NB4 (cell line): ENCODE measurements around the gene TENT4B.

Experiments used
- DNase-seq: peaks from one replicate; pipeline ENCODE4 v3.0.0; 2010; ENCODE audit warnings: low read depth
- H3K4me3 ChIP-seq: one replicate; pipeline ENCODE4 v1.5.1; 2011; ENCODE audit warnings: mild to moderate bottlenecking, low read depth, low read length, moderate library complexity
- MAX ChIP-seq: IDR thresholded peaks from 2 replicates; pipeline ENCODE4 v1.6.1; 2011; ENCODE audit warnings: low read depth, low read length
- MYC ChIP-seq: IDR thresholded peaks from 2 replicates; pipeline ENCODE4 v1.6.1; 2011; ENCODE audit warnings: low read depth, low read length
- POLR2A ChIP-seq: IDR thresholded peaks from 2 replicates; pipeline ENCODE4 v1.6.1; 2011; ENCODE audit warnings: mild to moderate bottlenecking; ENCODE audit not compliant: insufficient read length; ENCODE audit errors: extremely low read depth
- TF ChIP-seq, protein P1 (sequence below): IDR thresholded peaks from one replicate; pipeline ENCODE4 v1.5.1; 2012; ENCODE audit warnings: low read depth, low read length

TENT4B gene

GRCh38 chr16:50160495-50161164, 7.5 kb downstream of the TENT4B start:
- TF ChIP-seq POLR2A (no peak), MYC (no peak), MAX (no peak)
- TF ChIP-seq, protein P1, sequence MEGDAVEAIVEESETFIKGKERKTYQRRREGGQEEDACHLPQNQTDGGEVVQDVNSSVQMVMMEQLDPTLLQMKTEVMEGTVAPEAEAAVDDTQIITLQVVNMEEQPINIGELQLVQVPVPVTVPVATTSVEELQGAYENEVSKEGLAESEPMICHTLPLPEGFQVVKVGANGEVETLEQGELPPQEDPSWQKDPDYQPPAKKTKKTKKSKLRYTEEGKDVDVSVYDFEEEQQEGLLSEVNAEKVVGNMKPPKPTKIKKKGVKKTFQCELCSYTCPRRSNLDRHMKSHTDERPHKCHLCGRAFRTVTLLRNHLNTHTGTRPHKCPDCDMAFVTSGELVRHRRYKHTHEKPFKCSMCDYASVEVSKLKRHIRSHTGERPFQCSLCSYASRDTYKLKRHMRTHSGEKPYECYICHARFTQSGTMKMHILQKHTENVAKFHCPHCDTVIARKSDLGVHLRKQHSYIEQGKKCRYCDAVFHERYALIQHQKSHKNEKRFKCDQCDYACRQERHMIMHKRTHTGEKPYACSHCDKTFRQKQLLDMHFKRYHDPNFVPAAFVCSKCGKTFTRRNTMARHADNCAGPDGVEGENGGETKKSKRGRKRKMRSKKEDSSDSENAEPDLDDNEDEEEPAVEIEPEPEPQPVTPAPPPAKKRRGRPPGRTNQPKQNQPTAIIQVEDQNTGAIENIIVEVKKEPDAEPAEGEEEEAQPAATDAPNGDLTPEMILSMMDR = no peak
- DNase-seq = no peak
- H3K4me3 ChIP-seq = no peak overlapping the region

DNA sequence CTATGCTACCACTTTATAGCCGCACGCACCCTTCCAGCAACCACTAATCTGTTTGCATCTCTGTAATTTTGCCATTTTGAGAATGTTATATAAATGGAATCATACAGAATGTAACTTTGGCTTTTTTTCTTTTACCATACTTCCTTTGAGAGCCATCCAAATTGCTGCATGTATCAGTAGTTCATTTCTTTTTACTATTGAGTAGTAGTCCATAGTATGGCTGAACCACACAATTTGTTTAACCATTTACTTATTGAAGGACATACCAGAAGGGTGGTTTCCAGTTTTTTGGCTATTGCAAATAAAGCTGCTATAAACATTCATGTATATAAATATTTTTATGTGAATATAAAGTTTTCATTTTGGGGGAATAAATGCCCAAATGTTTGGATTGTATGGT, 8.8 kb downstream of the TENT4B start:
- H3K4me3 ChIP-seq = no peak overlapping the region
- TF ChIP-seq MYC (no peak), POLR2A (no peak), MAX (no peak)
- TF ChIP-seq, protein P1 = no peak
- DNase-seq = no peak

DNA sequence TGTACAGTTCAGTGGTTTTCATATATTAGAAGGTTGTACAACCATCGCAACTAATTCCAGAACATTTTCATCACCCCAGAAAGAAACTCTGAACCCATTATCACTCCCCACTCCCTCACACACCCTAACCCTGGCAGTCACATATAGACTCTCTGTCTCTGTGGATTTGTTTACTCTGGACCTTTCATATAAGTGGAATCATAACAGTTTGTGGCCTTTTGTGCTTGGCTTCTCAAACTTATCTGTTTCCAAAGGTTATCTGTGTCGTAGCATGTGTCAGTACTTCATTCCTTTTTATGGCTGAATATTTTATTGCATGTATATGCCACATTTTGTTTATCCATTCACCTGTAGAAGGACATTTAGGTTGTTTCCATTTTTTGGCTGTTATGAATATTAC, 12.4 kb downstream of the TENT4B start:
- DNase-seq = no peak
- no peak overlapping the region for H3K4me3 ChIP-seq
- TF ChIP-seq, protein P1 = no peak
- TF ChIP-seq MYC = no peak
- no peak for TF ChIP-seq MAX
- TF ChIP-seq POLR2A = no peak

DNA sequence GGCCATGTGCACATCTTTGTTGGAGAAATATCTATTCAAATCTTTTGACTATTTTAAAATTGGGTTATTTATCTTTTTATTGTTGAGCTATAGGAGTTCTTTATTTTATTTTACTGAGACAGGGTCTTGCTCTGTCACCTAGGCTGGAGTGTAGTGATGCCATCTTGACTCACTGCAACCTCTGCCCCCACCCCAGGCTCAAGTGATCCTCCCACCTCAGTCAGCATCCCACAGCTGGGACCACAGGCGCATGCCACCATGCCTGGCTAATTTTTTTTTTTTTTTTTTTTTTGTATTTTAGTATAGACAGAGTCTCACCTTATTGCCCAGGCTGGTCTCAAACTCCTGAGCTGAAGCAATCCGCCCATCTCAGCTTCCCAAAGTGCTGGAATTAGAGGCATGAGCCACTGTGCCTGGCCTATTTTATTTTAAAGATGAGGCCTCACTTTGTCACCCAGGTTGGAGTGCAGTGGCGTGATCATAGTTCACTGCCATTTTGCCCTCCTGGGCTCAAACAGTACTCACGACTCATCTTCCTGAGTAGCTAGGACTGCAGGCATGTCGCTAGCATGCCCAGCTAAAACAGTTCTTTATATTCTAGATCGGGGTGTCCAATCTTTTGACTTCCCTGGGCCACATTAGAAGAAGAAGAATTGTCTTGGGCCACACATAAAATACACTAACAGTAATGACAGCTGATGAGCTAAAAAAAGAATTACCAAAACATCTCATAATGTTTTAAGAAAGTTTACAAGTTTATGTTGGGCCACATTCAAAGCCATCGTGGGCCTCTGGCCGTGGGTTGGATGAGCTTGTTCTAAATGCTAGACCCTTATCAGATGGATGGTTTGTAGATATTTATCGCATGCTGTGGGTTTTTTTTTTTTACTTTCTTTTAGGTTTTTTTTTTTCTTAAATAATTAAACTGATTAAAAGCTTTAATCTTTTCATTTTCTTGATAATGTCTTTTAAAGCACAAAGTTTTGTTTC, 13.7 kb downstream of the TENT4B start:
- no peak for TF ChIP-seq MAX
- TF ChIP-seq, protein P1 = no peak
- TF ChIP-seq MYC = no peak
- TF ChIP-seq POLR2A = no peak
- DNase-seq = peak; percentile 42
- H3K4me3 ChIP-seq = no peak overlapping the region

DNA sequence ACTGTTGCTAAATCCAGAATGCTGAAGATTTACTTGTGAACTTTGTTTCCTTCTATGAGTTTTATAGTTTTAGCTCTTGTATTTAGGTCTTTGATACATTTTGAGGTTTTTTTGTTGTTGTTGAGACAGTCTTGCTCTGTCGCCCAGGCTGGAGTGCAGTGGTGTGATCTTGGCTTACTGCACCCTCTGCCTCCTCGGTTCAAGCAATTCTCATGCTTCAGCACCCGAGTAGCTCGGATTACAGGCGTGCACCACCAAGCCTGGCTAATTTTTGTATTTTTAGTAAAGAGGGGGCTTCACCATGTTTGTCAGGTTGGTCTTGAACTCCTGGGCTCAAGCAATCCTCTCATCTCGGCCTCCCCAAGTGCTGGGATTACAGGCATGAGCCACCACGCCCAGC, 14.4 kb downstream of the TENT4B start:
- no peak overlapping the region for H3K4me3 ChIP-seq
- DNase-seq = no peak
- TF ChIP-seq MAX (no peak), POLR2A (no peak), MYC (no peak)
- TF ChIP-seq, protein P1 = no peak
